ENCODE data around the gene GNB1L.

- no peak for TF ChIP-seq CTCF (IDR thresholded peaks at IDR 0.05)
- no peak for TF ChIP-seq POLR2AphosphoS5 (IDR thresholded peaks at IDR 0.05)
- TF ChIP-seq EP300 (IDR thresholded peaks at IDR 0.05), result no peak
- TF ChIP-seq POLR2A (IDR thresholded peaks at IDR 0.05; ENCODE audit: low read depth), result no peak
Observed at GRCh38 chr22:19748991-19749664, 105.5 kb downstream of the GNB1L start.

Data from esophagus muscularis mucosa (tissue), 4 donors.